Neural crest cell (in vitro differentiated cells): ENCODE results near the gene HSPB2. TPM values are rescaled to one million over a fixed set of nuclear protein-coding genes. Genes with fewer than 3 reads are reported as not detected.

Experiments used
- DNase-seq: peaks from one replicate; pipeline ENCODE4 v3.0.0; 2021; ENCODE audit warnings: low read depth, mixed read lengths, low spot score
- H3K27ac Mint-ChIP-seq: one replicate; pipeline ENCODE4 v1.8.0; 2021; ENCODE audit warnings: mild to moderate bottlenecking, mixed read lengths; ENCODE audit not compliant: unreplicated experiment
- H3K27me3 Mint-ChIP-seq: 2 replicates; pipeline ENCODE4 v1.8.0; 2021; ENCODE audit warnings: low read depth, mild to moderate bottlenecking, mixed read lengths
- H3K36me3 Mint-ChIP-seq: 2 replicates; pipeline ENCODE4 v1.8.0; 2021; ENCODE audit warnings: low read depth, mild to moderate bottlenecking, mixed read lengths
- H3K4me1 Mint-ChIP-seq: 2 replicates; pipeline ENCODE4 v1.8.0; 2021; ENCODE audit warnings: mixed read lengths
- H3K4me3 Mint-ChIP-seq: one replicate; pipeline ENCODE4 v1.8.0; 2021; ENCODE audit warnings: mild to moderate bottlenecking, mixed read lengths
- H3K9me3 Mint-ChIP-seq: 2 replicates; pipeline ENCODE4 v1.8.0; 2021; ENCODE audit warnings: mixed read lengths
- long read RNA-seq: library from polyadenylated mRNA; unstranded; transcript quantifications from one replicate; pipeline ENCODE4 v2.0.0, GENCODE V29; 2020
- total RNA-seq: library from RNA; stranded (reverse); gene quantifications from 2 replicates; pipeline ENCODE4 v1.2.1, GENCODE V29; 2021
- TF ChIP-seq, protein P1 (sequence below): fragments of 200-600 bp; sonication (generic); conservative IDR thresholded peaks from 2 replicates; pipeline ENCODE4 v1.5.0; 2021; ENCODE audit warnings: antibody characterized with exemption, mild to moderate bottlenecking

Gene HSPB2, protein sequence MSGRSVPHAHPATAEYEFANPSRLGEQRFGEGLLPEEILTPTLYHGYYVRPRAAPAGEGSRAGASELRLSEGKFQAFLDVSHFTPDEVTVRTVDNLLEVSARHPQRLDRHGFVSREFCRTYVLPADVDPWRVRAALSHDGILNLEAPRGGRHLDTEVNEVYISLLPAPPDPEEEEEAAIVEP
- not detected in 2 replicates for total RNA-seq
- long read RNA-seq, result 0 reads

DNA sequence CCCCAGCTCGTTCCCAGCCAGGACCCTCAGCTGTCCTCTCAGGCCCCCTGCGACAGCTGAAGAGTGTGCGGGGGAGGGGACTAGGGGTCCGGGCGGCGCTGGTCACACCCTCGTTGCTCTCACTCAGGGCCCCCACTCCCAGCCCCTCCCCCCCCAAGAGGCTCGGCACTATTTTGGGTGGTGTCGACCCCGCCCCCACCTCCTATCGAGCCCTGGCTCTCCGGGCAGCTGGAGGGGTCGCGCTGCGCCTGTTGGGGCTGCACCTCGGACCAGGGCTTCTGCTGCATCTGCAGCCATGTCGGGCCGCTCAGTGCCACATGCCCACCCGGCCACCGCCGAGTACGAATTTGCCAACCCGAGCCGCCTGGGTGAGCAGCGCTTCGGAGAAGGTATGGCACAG is at the start of gene HSPB2:
HSPB2 (plus strand) TSS at position 200 of the 400 bp plus-strand sequence; CDS start at position 296, 96 bp downstream.
- Mint-ChIP-seq H3K27me3 (peaks cover 10% of the 10 kb centered on the region), H3K27ac (peak within 1 kb of the TSS; percentile 35), H3K4me1 (peaks cover 17% of the 10 kb centered on the region), H3K9me3 (no peaks in the 10 kb centered on the region), H3K36me3 (no peaks in the 10 kb centered on the region), H3K4me3 (no peak within 1 kb of the TSS)
- no peak for DNase-seq
- TF ChIP-seq, protein P1, sequence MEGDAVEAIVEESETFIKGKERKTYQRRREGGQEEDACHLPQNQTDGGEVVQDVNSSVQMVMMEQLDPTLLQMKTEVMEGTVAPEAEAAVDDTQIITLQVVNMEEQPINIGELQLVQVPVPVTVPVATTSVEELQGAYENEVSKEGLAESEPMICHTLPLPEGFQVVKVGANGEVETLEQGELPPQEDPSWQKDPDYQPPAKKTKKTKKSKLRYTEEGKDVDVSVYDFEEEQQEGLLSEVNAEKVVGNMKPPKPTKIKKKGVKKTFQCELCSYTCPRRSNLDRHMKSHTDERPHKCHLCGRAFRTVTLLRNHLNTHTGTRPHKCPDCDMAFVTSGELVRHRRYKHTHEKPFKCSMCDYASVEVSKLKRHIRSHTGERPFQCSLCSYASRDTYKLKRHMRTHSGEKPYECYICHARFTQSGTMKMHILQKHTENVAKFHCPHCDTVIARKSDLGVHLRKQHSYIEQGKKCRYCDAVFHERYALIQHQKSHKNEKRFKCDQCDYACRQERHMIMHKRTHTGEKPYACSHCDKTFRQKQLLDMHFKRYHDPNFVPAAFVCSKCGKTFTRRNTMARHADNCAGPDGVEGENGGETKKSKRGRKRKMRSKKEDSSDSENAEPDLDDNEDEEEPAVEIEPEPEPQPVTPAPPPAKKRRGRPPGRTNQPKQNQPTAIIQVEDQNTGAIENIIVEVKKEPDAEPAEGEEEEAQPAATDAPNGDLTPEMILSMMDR, result no peak

DNA sequence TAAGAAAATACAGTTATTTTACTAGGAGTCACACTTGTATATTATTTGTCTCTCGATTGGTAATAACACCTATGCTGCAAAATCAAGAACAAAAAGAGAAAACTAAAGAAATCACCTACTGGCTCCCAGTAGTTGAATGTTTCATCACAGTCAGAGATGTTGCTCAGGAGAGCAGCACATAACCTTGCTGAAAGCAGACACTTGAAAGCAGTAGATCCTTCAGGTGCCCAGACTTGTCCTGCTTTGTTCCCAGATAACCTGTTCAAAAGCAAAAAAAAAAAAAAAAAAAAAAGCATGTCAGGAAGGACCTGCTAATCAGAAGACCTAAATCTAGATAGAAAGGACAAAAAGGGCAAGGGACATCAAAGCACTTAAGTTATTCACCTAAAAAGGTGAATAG is 42.4 kb upstream of the HSPB2 start:
- H3K27ac Mint-ChIP-seq, result no peak overlapping the region
- H3K9me3 Mint-ChIP-seq, result no peaks in the 10 kb centered on the region
- peaks cover 11% of the 10 kb centered on the region for H3K36me3 Mint-ChIP-seq
- TF ChIP-seq, protein P1, result no peak
- H3K4me3 Mint-ChIP-seq, result peak overlapping the region; percentile 14
- peaks cover 17% of the 10 kb centered on the region for H3K4me1 Mint-ChIP-seq
- DNase-seq, result no peak
- H3K27me3 Mint-ChIP-seq, result no peaks in the 10 kb centered on the region

DNA sequence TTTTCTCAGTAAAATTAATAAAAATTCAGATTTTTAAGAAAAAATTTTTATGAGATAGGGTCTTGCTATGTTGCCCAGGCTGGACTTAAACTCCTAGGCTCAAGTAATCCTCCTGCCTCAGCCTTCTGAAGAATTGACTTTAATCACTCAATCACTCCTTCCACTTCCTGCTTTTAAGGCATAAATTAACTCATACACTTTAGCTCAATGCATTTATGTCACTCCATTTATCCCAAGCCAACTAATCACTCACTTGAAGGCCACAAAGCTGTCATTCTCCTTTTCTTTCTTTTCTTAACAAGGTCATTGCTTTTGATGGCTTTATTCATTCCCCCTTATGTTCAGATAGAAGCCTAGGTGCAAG is 42.0 kb upstream of the HSPB2 start:
- peaks cover 17% of the 10 kb centered on the region for H3K4me1 Mint-ChIP-seq
- H3K4me3 Mint-ChIP-seq, result peak overlapping the region; percentile 97
- H3K27me3 Mint-ChIP-seq, result no peaks in the 10 kb centered on the region
- H3K27ac Mint-ChIP-seq, result peak overlapping the region; percentile 94
- H3K36me3 Mint-ChIP-seq, result peaks cover 11% of the 10 kb centered on the region
- DNase-seq, result no peak
- H3K9me3 Mint-ChIP-seq, result no peaks in the 10 kb centered on the region
- TF ChIP-seq, protein P1, result no peak

DNA sequence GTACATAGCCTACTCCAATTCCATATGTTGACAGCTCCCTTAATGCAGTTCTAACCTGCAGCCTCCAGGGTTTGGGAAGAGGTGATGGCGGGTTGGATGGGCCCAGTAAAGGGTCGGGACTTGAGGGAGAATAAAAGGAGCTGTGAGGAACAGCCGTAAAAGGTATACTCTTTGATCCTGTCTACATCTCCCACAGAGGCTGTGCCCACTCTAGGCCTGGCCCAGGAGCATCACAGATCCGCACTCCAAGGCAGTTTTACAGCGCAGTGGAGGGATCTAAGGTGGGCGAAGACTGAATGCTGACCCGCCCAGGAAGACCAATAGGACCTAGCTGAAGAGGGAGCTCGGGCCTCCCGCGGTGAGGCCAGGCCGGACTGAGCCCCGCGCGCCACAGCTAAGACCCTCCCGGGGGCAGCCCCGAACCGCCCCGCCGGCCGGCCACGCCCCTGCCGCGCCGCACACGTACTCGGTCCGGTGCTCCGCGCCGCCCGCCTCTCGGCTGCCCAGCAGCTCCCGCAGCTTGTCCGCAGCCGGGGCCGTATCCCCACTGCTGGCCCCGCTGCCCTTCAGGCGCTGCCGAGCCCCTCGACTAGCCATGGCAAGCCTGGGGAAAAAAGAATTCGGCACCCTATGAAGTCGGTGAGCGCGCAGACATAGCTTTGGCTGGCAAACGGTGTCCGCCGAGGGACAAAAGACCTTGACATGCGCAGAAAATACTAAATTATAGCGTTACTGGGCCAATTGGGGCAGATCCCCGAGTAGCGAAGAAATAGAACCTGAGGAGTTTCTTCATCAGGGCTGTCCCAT is 41.4 kb upstream of the HSPB2 start, which contains the start of gene ALG9:
ALG9 (minus strand) TSS at position 696 of the 807 bp plus-strand sequence; CDS start at position 597, 99 bp downstream.
- Mint-ChIP-seq H3K9me3 (no peaks in the 10 kb centered on the region), H3K27ac (peak within 1 kb of the TSS; percentile 94), H3K4me3 (peak within 1 kb of the TSS; percentile 97), H3K27me3 (no peaks in the 10 kb centered on the region), H3K36me3 (peaks cover 11% of the 10 kb centered on the region), H3K4me1 (peaks cover 17% of the 10 kb centered on the region)
- DNase-seq, result peak; percentile 88
- TF ChIP-seq, protein P1, result peak; percentile 54

DNA sequence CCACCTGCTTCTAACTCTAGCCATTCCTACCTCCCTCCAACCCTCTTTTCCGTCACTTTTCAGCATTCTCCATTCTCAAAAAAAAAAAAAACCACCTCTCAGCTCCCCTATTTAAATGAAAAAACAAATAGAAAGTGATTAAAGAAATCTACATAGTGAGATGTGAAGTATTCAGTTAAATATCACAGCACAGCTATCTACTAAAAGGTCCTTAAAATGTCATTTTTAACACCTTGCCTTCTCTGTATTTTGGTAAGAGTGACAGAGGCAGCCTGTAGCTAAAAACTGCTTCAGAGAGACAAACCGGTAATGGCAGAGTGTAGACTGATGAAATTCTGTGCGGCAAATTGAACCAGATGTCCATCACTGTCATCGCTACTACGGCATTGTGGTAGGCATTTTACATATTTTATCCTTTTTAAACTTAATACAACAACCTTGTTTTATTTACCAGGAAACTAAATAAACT is 40.8 kb upstream of the HSPB2 start:
- H3K36me3 Mint-ChIP-seq, result peaks cover 11% of the 10 kb centered on the region
- no peaks in the 10 kb centered on the region for H3K27me3 Mint-ChIP-seq
- H3K9me3 Mint-ChIP-seq, result no peaks in the 10 kb centered on the region
- peaks cover 17% of the 10 kb centered on the region for H3K4me1 Mint-ChIP-seq
- H3K4me3 Mint-ChIP-seq, result peak overlapping the region; percentile 97
- TF ChIP-seq, protein P1, result no peak
- peak overlapping the region; percentile 28 for H3K27ac Mint-ChIP-seq
- no peak for DNase-seq
